Measurements from ENCODE around the gene SZT2.

- TF ChIP-seq TAF1 (IDR thresholded peaks at IDR 0.05; ENCODE audit: borderline replicate concordance, insufficient read depth, low read length) (peak; percentile 95), REST (IDR thresholded peaks at IDR 0.05; ENCODE audit: insufficient read depth in 1 of 2, low read depth in 2 of 2, low read length in 2 of 2) (no peak), POLR2AphosphoS5 (IDR thresholded peaks at IDR 0.05; ENCODE audit: low read depth, low read length) (peak; percentile 95), SIN3A (IDR thresholded peaks at IDR 0.05; ENCODE audit: borderline replicate concordance, insufficient read depth, low read length) (peak; percentile 67; the same call in 1 of the 2 replicates), FOXP2 (optimal IDR thresholded peaks at IDR 0.05; ENCODE audit: borderline replicate concordance, extremely low read depth, extremely low read length, insufficient read depth) (no peak)
These were observed 30.7 kb upstream of the SZT2 start, which contains the start of gene CDC20 for GRCh38 chr1:43358746-43359693.
